Astrocyte of the cerebellum (primary cell): ENCODE data around the gene NPM1.
"Not testable (repeated sequence)": the region's sequence is repeated elsewhere in the genome, so short reads cannot be mapped to it uniquely, and the experiment has no call there.

Experiments used
- DNase-seq: peaks from one replicate; pipeline ENCODE4 v3.0.0-alpha.2; 2011; ENCODE audit warnings: low read depth
- H3K4me3 ChIP-seq: 2 replicates; pipeline ENCODE4 v1.5.1; 2011; ENCODE audit warnings: mild to moderate bottlenecking, low read depth, low read length, moderate library complexity
- CTCF ChIP-seq: IDR thresholded peaks from 2 replicates; pipeline ENCODE4 v1.5.1; 2012; ENCODE audit warnings: low read length, low read depth, moderate library complexity, mild to moderate bottlenecking; ENCODE audit errors: missing control alignments
- in situ Hi-C: cut with HindIII; loops from 2 replicates; pipeline ENCODE4 v1.10.0; 2017; ENCODE audit warnings: low sequenced_read_pairs

The NPM1 gene

GRCh38 chr5:171367424-171368370 lies 20.0 kb upstream of the NPM1 start:
- peak; percentile 76 for DNase-seq
- in situ Hi-C loops = no loop called here
- no peak for TF ChIP-seq CTCF

GRCh38 chr5:171369056-171369455 lies 18.6 kb upstream of the NPM1 start:
- in situ Hi-C loops = no loop called here

More at GRCh38 chr5:171367424-171368370, 20.0 kb upstream of the NPM1 start:
- no peak overlapping the region for H3K4me3 ChIP-seq

GRCh38 chr5:171369898-171370297 lies 17.8 kb upstream of the NPM1 start:
- no peak overlapping the region for H3K4me3 ChIP-seq
- no peak for TF ChIP-seq CTCF
- in situ Hi-C loops = no loop called here
- DNase-seq = no peak

More at GRCh38 chr5:171369056-171369455, 18.6 kb upstream of the NPM1 start:
- DNase-seq = no peak
- no peak overlapping the region for H3K4me3 ChIP-seq
- TF ChIP-seq CTCF = no peak

- DNase-seq, in situ Hi-C loops, H3K4me3 ChIP-seq: not testable (repeated sequence)
Measured at GRCh38 chr5:171370881-171371280, 16.8 kb upstream of the NPM1 start.

GRCh38 chr5:171371326-171371725 lies 16.3 kb upstream of the NPM1 start:
- in situ Hi-C loops = no loop called here

GRCh38 chr5:171379961-171380360 lies 7.7 kb upstream of the NPM1 start:
- no peak for DNase-seq
- in situ Hi-C loops = no loop called here
- H3K4me3 ChIP-seq = no peak overlapping the region
- TF ChIP-seq CTCF = no peak

More at GRCh38 chr5:171371326-171371725, 16.3 kb upstream of the NPM1 start:
- no peak for TF ChIP-seq CTCF
- no peak overlapping the region for H3K4me3 ChIP-seq
- no peak for DNase-seq

- in situ Hi-C loops, H3K4me3 ChIP-seq, DNase-seq: not testable (repeated sequence)
Measured at GRCh38 chr5:171384416-171384815, 3.2 kb upstream of the NPM1 start.

- DNase-seq, H3K4me3 ChIP-seq, in situ Hi-C loops: not testable (repeated sequence)
Measured at GRCh38 chr5:171384999-171385398, 2.6 kb upstream of the NPM1 start.
